ENCODE measurements around the gene PATE3.

DNA sequence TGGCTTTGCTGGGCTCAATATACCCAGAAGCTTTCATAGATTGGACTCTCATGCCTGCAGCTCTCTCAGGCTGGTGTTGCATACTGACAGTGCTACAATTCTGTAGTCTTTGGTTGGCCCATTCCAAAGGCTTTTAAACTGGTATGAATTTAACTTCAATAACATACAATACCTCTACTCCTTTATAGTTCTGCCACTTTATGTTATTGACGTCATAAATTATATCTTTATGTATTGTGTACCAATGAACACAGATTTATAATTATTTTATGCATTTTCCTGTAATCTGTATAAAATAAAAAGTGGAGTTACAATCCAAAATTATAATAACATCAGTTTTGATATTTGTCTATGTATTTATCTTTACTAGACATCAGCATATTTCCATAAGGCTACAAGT is 25.5 kb upstream of the PATE3 start:
- no peak for TF ChIP-seq EP300 (IDR thresholded peaks at IDR 0.05)
- TF ChIP-seq, protein P1, sequence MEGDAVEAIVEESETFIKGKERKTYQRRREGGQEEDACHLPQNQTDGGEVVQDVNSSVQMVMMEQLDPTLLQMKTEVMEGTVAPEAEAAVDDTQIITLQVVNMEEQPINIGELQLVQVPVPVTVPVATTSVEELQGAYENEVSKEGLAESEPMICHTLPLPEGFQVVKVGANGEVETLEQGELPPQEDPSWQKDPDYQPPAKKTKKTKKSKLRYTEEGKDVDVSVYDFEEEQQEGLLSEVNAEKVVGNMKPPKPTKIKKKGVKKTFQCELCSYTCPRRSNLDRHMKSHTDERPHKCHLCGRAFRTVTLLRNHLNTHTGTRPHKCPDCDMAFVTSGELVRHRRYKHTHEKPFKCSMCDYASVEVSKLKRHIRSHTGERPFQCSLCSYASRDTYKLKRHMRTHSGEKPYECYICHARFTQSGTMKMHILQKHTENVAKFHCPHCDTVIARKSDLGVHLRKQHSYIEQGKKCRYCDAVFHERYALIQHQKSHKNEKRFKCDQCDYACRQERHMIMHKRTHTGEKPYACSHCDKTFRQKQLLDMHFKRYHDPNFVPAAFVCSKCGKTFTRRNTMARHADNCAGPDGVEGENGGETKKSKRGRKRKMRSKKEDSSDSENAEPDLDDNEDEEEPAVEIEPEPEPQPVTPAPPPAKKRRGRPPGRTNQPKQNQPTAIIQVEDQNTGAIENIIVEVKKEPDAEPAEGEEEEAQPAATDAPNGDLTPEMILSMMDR (IDR thresholded peaks at IDR 0.05), result no peak
- no peak for TF ChIP-seq POLR2A (IDR thresholded peaks at IDR 0.05)

All from gastroesophageal sphincter (tissue), 3 donors.